Neural cell (in vitro differentiated cells): Measurements from ENCODE around the gene KBTBD7. TPM values are rescaled to one million over a fixed set of nuclear protein-coding genes. Genes with fewer than 3 reads are reported as not detected.

Experiments used
- H2AFZ ChIP-seq: fragments of 200-600, 300-800 bp; sonication (generic), shearing (Covaris generic); 2 replicates; pipeline ENCODE4 v1.6.0; 2014; ENCODE audit warnings: low read depth, mild to moderate bottlenecking, antibody characterized with exemption, low read length, moderate library complexity
- H3F3A ChIP-seq: fragments of 200-600 bp; shearing (Covaris generic); 2 replicates; pipeline ENCODE4 v1.6.1; 2016; ENCODE audit warnings: mild to moderate bottlenecking, moderate library complexity, mixed read lengths, antibody characterized with exemption, low read length; ENCODE audit not compliant: insufficient read depth, poor library complexity, severe bottlenecking
- H3K27ac ChIP-seq: fragments of 200-600, 300-800 bp; sonication (generic), shearing (Covaris generic); 2 replicates; pipeline ENCODE4 v1.5.1; 2014; ENCODE audit warnings: mild to moderate bottlenecking, low read length, moderate library complexity
- H3K27me3 ChIP-seq: fragments of 300-800, 200-600 bp; sonication (generic), shearing (Covaris generic); 2 replicates; pipeline ENCODE4 v1.6.0; 2014; ENCODE audit warnings: mild to moderate bottlenecking, low read depth, low read length, moderate library complexity; ENCODE audit not compliant: insufficient read depth
- H3K36me3 ChIP-seq: fragments of 300-800, 200-600 bp; sonication (generic), shearing (Covaris generic); 2 replicates; pipeline ENCODE4 v1.5.1; 2014; ENCODE audit warnings: mild to moderate bottlenecking, antibody characterized with exemption, low read length, moderate library complexity; ENCODE audit not compliant: insufficient read depth
- H3K4me2 ChIP-seq: fragments of 300-800, 200-600 bp; sonication (generic), shearing (Covaris generic); 2 replicates; pipeline ENCODE4 v1.6.0; 2014; ENCODE audit warnings: mild to moderate bottlenecking, low read length
- H3K4me3 ChIP-seq: fragments of 300-800, 200-600 bp; sonication (generic), shearing (Covaris generic); 2 replicates; pipeline ENCODE4 v1.5.1; 2014; ENCODE audit warnings: mild to moderate bottlenecking, low read length, moderate library complexity
- H3K79me2 ChIP-seq: fragments of 200-600 bp; shearing (Covaris generic); replicated peaks from 2 replicates; pipeline ENCODE4 v1.6.0; 2014; ENCODE audit warnings: mild to moderate bottlenecking, low read length, moderate library complexity; ENCODE audit not compliant: insufficient read depth
- H3K9ac ChIP-seq: fragments of 300-800, 200-600 bp; sonication (generic), shearing (Covaris generic); 2 replicates; pipeline ENCODE4 v1.6.1; 2016; ENCODE audit warnings: mild to moderate bottlenecking, low read length, mixed read lengths
- H3K9me2 ChIP-seq: fragments of 200-600 bp; shearing (Covaris generic); 2 replicates; pipeline ENCODE4 v1.6.1; 2016; ENCODE audit warnings: mild to moderate bottlenecking, low read length, mixed read lengths; ENCODE audit not compliant: insufficient read depth
- H3K9me3 ChIP-seq: fragments of 200-600, 300-800 bp; sonication (generic), shearing (Covaris generic); 2 replicates; pipeline ENCODE4 v1.6.1; 2016; ENCODE audit warnings: mild to moderate bottlenecking, mixed run types, low read length, moderate library complexity, mixed read lengths
- H4K20me1 ChIP-seq: fragments of 200-600 bp; shearing (Covaris generic); 2 replicates; pipeline ENCODE4 v1.6.1; 2016; ENCODE audit warnings: mild to moderate bottlenecking, mixed run types; ENCODE audit not compliant: insufficient read depth
- CTCF ChIP-seq: fragments of 450-650 bp; IDR thresholded peaks from 2 replicates; pipeline ENCODE4 v1.5.1; 2014; ENCODE audit warnings: antibody characterized with exemption, mild to moderate bottlenecking, moderate library complexity; ENCODE audit not compliant: poor library complexity, severe bottlenecking
- EP300 ChIP-seq: fragments of 450-650 bp; conservative IDR thresholded peaks from 2 replicates; pipeline ENCODE4 v1.6.1; 2014; ENCODE audit warnings: antibody characterized with exemption, mild to moderate bottlenecking, moderate library complexity; ENCODE audit not compliant: poor library complexity, severe bottlenecking
- EZH2 ChIP-seq: fragments of 200-600, 300-800 bp; shearing (Covaris generic), sonication (generic); IDR thresholded peaks from 2 replicates; pipeline ENCODE4 v1.6.1; 2014; ENCODE audit warnings: antibody characterized with exemption, low read length, borderline replicate concordance, mild to moderate bottlenecking; ENCODE audit not compliant: insufficient read depth, poor library complexity, severe bottlenecking
- MXI1 ChIP-seq: fragments of 450-650 bp; conservative IDR thresholded peaks from 2 replicates; pipeline ENCODE4 v1.6.1; 2014; ENCODE audit warnings: antibody characterized with exemption, mild to moderate bottlenecking; ENCODE audit not compliant: poor library complexity, severe bottlenecking
- POLR2AphosphoS5 ChIP-seq: IDR thresholded peaks from 2 replicates; pipeline ENCODE4 v1.6.1; 2012
- RAD21 ChIP-seq: fragments of 450-650 bp; conservative IDR thresholded peaks from 2 replicates; pipeline ENCODE4 v1.6.1; 2014; ENCODE audit warnings: antibody characterized with exemption, mild to moderate bottlenecking, moderate library complexity
- SMC3 ChIP-seq: fragments of 450-650 bp; conservative IDR thresholded peaks from 2 replicates; pipeline ENCODE4 v1.6.1; 2014; ENCODE audit warnings: antibody characterized with exemption, mild to moderate bottlenecking, moderate library complexity; ENCODE audit not compliant: poor library complexity
- TAF1 ChIP-seq: IDR thresholded peaks from 2 replicates; pipeline ENCODE4 v1.6.1; 2012; ENCODE audit warnings: low read depth
- polyA plus RNA-seq: library from polyadenylated mRNA; depleted of rRNA; stranded (reverse); fragments of >200 nt; gene quantifications from 2 replicates; pipeline ENCODE4 v1.2.3, GENCODE V29; 2014
- TF ChIP-seq, protein P1 (sequence below): IDR thresholded peaks from 2 replicates; pipeline ENCODE4 v1.6.1; 2012; ENCODE audit warnings: borderline replicate concordance

KBTBD7 gene
- polyA plus RNA-seq, 1 donor from 2014 or later, result 28.0 TPM

- no peak overlapping the region for H3K4me2 ChIP-seq
- H3K36me3 ChIP-seq, result peaks cover 2% of the 10 kb centered on the region
- H2AFZ ChIP-seq, result no peak overlapping the region
- no peak overlapping the region for H3K27ac ChIP-seq
- no peaks in the 10 kb centered on the region for H3K27me3 ChIP-seq
- TF ChIP-seq CTCF (no peak), TAF1 (no peak), SMC3 (no peak), POLR2AphosphoS5 (no peak), RAD21 (no peak), EP300 (no peak), EZH2 (no peak), MXI1 (no peak)
- TF ChIP-seq, protein P1, sequence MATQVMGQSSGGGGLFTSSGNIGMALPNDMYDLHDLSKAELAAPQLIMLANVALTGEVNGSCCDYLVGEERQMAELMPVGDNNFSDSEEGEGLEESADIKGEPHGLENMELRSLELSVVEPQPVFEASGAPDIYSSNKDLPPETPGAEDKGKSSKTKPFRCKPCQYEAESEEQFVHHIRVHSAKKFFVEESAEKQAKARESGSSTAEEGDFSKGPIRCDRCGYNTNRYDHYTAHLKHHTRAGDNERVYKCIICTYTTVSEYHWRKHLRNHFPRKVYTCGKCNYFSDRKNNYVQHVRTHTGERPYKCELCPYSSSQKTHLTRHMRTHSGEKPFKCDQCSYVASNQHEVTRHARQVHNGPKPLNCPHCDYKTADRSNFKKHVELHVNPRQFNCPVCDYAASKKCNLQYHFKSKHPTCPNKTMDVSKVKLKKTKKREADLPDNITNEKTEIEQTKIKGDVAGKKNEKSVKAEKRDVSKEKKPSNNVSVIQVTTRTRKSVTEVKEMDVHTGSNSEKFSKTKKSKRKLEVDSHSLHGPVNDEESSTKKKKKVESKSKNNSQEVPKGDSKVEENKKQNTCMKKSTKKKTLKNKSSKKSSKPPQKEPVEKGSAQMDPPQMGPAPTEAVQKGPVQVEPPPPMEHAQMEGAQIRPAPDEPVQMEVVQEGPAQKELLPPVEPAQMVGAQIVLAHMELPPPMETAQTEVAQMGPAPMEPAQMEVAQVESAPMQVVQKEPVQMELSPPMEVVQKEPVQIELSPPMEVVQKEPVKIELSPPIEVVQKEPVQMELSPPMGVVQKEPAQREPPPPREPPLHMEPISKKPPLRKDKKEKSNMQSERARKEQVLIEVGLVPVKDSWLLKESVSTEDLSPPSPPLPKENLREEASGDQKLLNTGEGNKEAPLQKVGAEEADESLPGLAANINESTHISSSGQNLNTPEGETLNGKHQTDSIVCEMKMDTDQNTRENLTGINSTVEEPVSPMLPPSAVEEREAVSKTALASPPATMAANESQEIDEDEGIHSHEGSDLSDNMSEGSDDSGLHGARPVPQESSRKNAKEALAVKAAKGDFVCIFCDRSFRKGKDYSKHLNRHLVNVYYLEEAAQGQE, result no peak
- no peaks in the 10 kb centered on the region for H3K9me2 ChIP-seq
- H3K79me2 ChIP-seq, result no peaks in the 10 kb centered on the region
- no peaks in the 10 kb centered on the region for H3F3A ChIP-seq
- no peak overlapping the region for H3K4me3 ChIP-seq
- no peak overlapping the region for H3K9ac ChIP-seq
- H3K9me3 ChIP-seq, result peaks cover 5% of the 10 kb centered on the region
- H4K20me1 ChIP-seq, result no peaks in the 10 kb centered on the region
Measured at GRCh38 chr13:41144576-41144975, 49.8 kb downstream of the KBTBD7 start.

Other genes with a start within 250 kb of the KBTBD7 start
- gene ELF1, start 175.3 kb downstream of the KBTBD7 start, polyA plus RNA-seq, result 1.1 and 2.0 TPM in 2 replicates
- 13.8 and 19.0 TPM in 2 replicates for gene WBP4, start 133.1 kb downstream of the KBTBD7 start, polyA plus RNA-seq
- gene KBTBD6, start 61.8 kb downstream of the KBTBD7 start, polyA plus RNA-seq, result 29.7 and 31.8 TPM in 2 replicates
- gene MTRF1, start 69.0 kb upstream of the KBTBD7 start, polyA plus RNA-seq, result 11.4 and 15.7 TPM in 2 replicates
- gene NAA16, start 116.7 kb upstream of the KBTBD7 start, polyA plus RNA-seq, result 49.7 and 57.0 TPM in 2 replicates